HepG2 (cell line): Measurements from ENCODE around the gene STH.

ENCODE experiments used
- HES4 ChIP-seq: sonication (generic); formaldehyde crosslinking; IDR thresholded peaks from 2 replicates; pipeline ENCODE4 v1.9.0; 2021; ENCODE audit warnings: mild to moderate bottlenecking, missing genetic modification reagents, borderline replicate concordance
- RBM22 ChIP-seq: fragments of 200-400 bp; formaldehyde crosslinking; optimal IDR thresholded peaks from 2 replicates; pipeline ENCODE3; 2017; ENCODE audit warnings: mild to moderate bottlenecking, low read length, moderate library complexity
- TCF12 ChIP-seq, 2 experiments: fragments of 450-650 bp in 1 of 2; sonication (generic) in 1 of 2; formaldehyde crosslinking in 1 of 2; IDR thresholded peaks; 2 replicates each; pipeline versions ENCODE4 v1.6.1 to v1.8.0; 2017 to 2022; ENCODE audit warnings: antibody characterized with exemption in 1 of 2, mild to moderate bottlenecking in 1 of 2, missing genetic modification reagents in 1 of 2, moderate library complexity in 1 of 2
- ZNF430 ChIP-seq: sonication (generic); formaldehyde crosslinking; IDR thresholded peaks from 2 replicates; pipeline ENCODE4 v1.9.0; 2021; ENCODE audit warnings: mild to moderate bottlenecking, missing genetic modification reagents
- TF ChIP-seq, protein P1 (sequence below): sonication (generic); formaldehyde crosslinking; IDR thresholded peaks from 2 replicates; pipeline ENCODE4 v1.5.0; 2020; ENCODE audit warnings: mild to moderate bottlenecking, missing genetic modification reagents, moderate library complexity

DNA sequence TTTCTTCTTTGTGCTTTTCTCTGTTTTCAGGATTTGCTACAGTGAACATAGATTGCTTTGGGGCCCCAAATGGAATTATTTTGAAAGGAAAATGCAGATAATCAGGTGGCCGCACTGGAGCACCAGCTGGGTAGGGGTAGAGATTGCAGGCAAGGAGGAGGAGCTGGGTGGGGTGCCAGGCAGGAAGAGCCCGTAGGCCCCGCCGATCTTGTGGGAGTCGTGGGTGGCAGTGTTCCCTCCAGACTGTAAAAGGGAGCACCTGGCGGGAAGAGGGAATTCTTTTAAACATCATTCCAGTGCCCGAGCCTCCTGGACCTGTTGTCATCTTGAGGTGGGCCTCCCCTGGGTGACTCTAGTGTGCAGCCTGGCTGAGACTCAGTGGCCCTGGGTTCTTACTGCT lies 1.2 kb downstream of the STH start:
- TF ChIP-seq TCF12 (IDR thresholded peaks at IDR 0.05) (no peak), TCF12 (CRISPR knock-in tag; IDR thresholded peaks at IDR 0.05) (no peak), HES4 (no peak), RBM22 (no peak), ZNF430 (CRISPR knock-in tag) (no peak)
- TF ChIP-seq, protein P1, sequence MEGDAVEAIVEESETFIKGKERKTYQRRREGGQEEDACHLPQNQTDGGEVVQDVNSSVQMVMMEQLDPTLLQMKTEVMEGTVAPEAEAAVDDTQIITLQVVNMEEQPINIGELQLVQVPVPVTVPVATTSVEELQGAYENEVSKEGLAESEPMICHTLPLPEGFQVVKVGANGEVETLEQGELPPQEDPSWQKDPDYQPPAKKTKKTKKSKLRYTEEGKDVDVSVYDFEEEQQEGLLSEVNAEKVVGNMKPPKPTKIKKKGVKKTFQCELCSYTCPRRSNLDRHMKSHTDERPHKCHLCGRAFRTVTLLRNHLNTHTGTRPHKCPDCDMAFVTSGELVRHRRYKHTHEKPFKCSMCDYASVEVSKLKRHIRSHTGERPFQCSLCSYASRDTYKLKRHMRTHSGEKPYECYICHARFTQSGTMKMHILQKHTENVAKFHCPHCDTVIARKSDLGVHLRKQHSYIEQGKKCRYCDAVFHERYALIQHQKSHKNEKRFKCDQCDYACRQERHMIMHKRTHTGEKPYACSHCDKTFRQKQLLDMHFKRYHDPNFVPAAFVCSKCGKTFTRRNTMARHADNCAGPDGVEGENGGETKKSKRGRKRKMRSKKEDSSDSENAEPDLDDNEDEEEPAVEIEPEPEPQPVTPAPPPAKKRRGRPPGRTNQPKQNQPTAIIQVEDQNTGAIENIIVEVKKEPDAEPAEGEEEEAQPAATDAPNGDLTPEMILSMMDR (CRISPR knock-in tag) = no peak
